ENCODE results near the gene ABTB2. TPM values are rescaled to one million over a fixed set of nuclear protein-coding genes. Genes with fewer than 3 reads are reported as not detected.

ABTB2 gene
- total RNA-seq, 1 donor from 2014 or later, result 3.1 TPM

DNA sequence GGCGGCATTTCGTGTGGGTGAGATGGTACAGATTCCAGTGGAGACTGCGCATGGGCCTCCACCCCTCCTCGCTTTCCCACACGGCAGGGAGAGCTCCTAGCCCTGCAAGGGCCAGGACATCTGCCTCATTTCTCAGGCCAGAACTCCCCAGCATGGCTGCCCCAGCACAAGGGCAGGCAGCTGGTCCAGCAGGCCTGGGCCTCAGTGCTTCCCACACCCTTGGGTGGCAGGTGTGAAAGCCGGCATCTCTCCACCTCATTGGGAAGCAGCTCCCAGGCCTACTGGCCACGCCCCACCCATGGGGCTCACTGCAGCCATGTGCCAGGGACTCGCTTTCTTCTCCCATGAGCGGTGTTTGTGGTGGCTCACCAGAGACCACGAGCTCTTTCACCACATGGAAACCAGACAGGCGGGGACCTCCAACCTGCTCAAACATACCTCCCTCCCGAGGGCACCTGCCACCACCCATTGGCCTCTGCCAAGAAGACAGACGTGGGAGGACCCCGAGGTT is 173.2 kb downstream of the ABTB2 start:
- no peak overlapping the region for H3K4me3 Mint-ChIP-seq
- H3K27ac Mint-ChIP-seq, result no peak overlapping the region

DNA sequence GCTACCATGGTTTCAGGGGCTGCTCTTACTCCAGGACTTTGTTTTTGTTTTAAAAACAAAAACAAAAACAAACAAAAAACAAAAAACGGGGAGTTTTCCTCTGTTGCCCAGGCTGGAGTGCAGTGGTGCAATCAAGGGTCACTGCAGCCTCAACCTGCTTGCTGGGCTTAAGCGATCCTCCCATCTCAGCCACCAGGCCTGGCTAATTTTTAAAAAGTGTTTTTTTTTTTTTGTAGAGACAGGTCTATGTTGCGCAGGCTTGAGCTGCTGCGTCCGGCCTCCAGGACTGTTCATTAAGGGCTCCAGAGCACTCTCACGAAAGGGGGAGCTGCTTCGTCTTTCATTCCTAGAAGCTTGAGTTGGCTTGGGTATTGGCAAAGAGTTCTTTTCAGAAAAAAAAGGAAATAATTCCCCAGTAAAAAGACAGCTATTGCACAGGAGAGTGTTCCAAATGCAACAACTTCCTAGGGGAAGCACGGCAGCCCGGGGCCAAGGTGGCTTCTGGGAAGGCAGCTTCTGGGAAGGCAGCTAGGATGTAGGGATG is 173.9 kb downstream of the ABTB2 start:
- no peaks in the 10 kb centered on the region for H3K27me3 Mint-ChIP-seq (ENCODE audit: low read depth)
- H3K36me3 Mint-ChIP-seq, result no peaks in the 10 kb centered on the region
- no peak overlapping the region for H3K27ac Mint-ChIP-seq
- TF ChIP-seq, protein P1, sequence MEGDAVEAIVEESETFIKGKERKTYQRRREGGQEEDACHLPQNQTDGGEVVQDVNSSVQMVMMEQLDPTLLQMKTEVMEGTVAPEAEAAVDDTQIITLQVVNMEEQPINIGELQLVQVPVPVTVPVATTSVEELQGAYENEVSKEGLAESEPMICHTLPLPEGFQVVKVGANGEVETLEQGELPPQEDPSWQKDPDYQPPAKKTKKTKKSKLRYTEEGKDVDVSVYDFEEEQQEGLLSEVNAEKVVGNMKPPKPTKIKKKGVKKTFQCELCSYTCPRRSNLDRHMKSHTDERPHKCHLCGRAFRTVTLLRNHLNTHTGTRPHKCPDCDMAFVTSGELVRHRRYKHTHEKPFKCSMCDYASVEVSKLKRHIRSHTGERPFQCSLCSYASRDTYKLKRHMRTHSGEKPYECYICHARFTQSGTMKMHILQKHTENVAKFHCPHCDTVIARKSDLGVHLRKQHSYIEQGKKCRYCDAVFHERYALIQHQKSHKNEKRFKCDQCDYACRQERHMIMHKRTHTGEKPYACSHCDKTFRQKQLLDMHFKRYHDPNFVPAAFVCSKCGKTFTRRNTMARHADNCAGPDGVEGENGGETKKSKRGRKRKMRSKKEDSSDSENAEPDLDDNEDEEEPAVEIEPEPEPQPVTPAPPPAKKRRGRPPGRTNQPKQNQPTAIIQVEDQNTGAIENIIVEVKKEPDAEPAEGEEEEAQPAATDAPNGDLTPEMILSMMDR (IDR thresholded peaks at IDR 0.05; ENCODE audit: unreplicated experiment), result no peak
- peaks cover 26% of the 10 kb centered on the region for H3K4me1 Mint-ChIP-seq
- H3K4me3 Mint-ChIP-seq, result no peak overlapping the region
- no peaks in the 10 kb centered on the region for H3K9me3 Mint-ChIP-seq
- no peak for DNase-seq (ENCODE audit: low spot score in 2 of 2, unreplicated experiment in 2 of 2)

More for the DNA sequence above, 173.2 kb downstream of the ABTB2 start:
- TF ChIP-seq, protein P1 (IDR thresholded peaks at IDR 0.05; ENCODE audit: unreplicated experiment), result no peak
- no peaks in the 10 kb centered on the region for H3K36me3 Mint-ChIP-seq
- no peaks in the 10 kb centered on the region for H3K9me3 Mint-ChIP-seq
- no peaks in the 10 kb centered on the region for H3K27me3 Mint-ChIP-seq (ENCODE audit: low read depth)
- DNase-seq (ENCODE audit: low spot score in 2 of 2, unreplicated experiment in 2 of 2), result no peak
- H3K4me1 Mint-ChIP-seq, result peaks cover 28% of the 10 kb centered on the region

DNA sequence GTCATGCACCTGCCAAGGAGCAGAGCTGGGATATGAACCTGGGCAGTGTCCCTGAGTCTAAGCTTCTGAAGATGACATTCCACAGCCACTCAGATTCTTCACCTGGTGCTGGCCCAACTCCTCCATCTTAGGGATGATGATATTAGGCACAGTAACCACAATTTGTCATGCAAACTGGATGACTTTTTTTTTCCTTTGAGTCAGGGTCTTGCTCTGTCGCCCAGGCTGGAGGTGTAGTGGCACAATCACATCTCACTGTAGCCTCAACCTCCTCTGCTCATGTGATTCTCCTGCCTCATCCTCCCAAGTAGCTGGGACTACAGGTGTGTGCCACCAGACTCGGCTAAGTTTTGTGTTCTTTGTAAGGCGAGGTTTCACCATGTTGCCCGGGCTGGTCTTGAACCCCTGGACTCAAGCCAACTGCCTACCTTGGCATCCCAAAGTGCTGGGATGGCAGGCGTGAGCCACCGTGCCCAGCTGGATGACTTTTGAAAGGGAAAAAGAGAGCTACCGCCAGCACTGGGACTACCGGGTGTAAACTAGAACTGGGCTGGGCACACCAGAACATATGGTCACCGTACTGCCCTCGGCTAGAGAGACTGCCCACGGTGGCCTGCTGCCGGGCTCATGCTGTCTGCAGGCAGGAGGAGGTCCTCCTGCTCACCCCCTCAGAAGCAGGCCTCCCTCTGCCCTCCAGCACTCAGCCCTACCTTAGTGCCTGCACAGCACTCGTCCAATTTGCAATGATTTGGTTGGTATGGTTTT is 174.7 kb downstream of the ABTB2 start:
- Mint-ChIP-seq H3K27me3 (ENCODE audit: low read depth) (no peaks in the 10 kb centered on the region), H3K4me3 (no peak overlapping the region), H3K9me3 (no peaks in the 10 kb centered on the region), H3K27ac (no peak overlapping the region), H3K36me3 (no peaks in the 10 kb centered on the region), H3K4me1 (peaks cover 18% of the 10 kb centered on the region)
- no peak for DNase-seq (ENCODE audit: low spot score in 2 of 2, unreplicated experiment in 2 of 2)
- TF ChIP-seq, protein P1 (IDR thresholded peaks at IDR 0.05; ENCODE audit: unreplicated experiment), result no peak

DNA sequence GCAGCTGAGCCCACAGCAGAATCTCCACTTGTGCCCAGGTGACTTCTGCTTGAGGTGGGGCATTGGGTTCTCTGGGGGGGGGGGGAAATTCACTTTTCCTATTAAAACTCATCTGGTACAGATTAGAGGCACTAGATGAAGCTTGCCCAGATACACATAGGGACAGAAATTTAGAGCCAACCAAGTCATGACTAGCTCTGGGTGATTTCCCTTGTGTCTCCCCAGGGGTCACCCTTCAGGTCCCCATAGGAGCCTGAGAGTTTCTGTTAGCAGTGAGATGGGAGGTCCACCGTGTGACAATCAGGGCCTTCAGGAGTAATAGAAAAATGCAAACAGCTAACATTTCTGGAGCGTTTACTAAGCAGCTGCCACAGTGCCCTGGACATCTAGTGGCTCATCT is 175.4 kb downstream of the ABTB2 start:
- Mint-ChIP-seq H3K4me3 (no peak overlapping the region), H3K36me3 (no peaks in the 10 kb centered on the region), H3K9me3 (no peaks in the 10 kb centered on the region), H3K4me1 (peaks cover 17% of the 10 kb centered on the region), H3K27me3 (ENCODE audit: low read depth) (no peaks in the 10 kb centered on the region), H3K27ac (no peak overlapping the region)
- TF ChIP-seq, protein P1 (IDR thresholded peaks at IDR 0.05; ENCODE audit: unreplicated experiment), result no peak
- no peak for DNase-seq (ENCODE audit: low spot score in 2 of 2, unreplicated experiment in 2 of 2)

DNA sequence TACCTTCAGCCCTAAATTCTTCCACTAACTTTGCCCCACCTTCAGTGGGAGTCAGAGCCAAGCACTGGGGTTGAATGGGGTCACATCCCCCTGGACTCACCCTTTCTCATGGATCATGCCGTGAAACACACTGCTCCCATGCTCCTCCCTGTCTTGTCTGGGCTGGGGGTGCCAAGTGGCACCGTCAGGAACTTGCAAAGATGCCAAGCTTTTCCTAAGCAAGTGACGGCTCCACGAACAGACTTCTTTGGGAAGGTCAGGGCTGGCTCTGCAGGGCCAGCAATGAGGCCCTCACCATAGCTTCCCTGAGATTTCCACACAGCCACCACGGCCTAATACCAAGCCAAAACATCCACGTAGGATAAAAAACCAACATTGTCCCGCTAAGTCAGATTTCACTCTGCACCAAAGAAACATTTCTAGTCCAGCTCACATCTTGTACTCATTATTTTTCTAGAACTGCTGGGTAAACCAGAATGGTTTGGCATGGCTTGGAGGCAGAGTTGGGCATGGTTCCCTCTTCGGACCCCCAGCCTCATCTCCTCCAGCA is 175.9 kb downstream of the ABTB2 start:
- no peak overlapping the region for H3K4me3 Mint-ChIP-seq
- peaks cover 16% of the 10 kb centered on the region for H3K4me1 Mint-ChIP-seq
- TF ChIP-seq, protein P1 (IDR thresholded peaks at IDR 0.05; ENCODE audit: unreplicated experiment), result no peak
- H3K9me3 Mint-ChIP-seq, result no peaks in the 10 kb centered on the region
- no peaks in the 10 kb centered on the region for H3K36me3 Mint-ChIP-seq
- DNase-seq (ENCODE audit: low spot score in 2 of 2, unreplicated experiment in 2 of 2), result no peak
- H3K27ac Mint-ChIP-seq, result no peak overlapping the region
- no peaks in the 10 kb centered on the region for H3K27me3 Mint-ChIP-seq (ENCODE audit: low read depth)
